Measurements from ENCODE around the gene MUSK.
"Not testable (repeated sequence)": the region's sequence is repeated elsewhere in the genome, so short reads cannot be mapped to it uniquely, and the experiment has no call there.

Gene MUSK

DNA sequence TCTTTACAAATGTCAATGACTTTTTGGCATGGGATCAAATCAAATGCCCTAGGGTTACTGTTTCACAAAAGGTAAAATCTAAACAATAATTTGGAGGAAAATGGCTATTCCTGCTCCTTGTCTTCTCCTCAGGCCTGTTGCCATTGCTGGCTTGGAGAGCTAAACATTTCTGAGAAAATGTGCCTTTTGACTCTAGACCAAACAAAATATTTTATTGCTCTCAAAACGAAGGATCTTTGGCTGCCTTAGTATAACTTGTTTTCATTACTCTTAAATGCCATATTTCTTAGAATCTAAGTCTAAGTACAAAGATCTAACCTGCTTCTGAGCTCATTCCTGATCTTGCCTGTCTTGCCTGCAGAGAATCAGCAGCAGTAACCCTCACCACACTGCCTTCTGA, 116.6 kb downstream of the MUSK start:
- Histone ChIP-seq H3K4me1 (ENCODE audit: insufficient read depth, low read length) (no peaks in the 10 kb centered on the region), H3K27ac (ENCODE audit: low read depth, low read length) (no peak overlapping the region), H3K27me3 (ENCODE audit: insufficient read depth, low read length) (no peaks in the 10 kb centered on the region), H3K9ac (ENCODE audit: low read depth, low read length) (no peak overlapping the region), H3K9me3 (ENCODE audit: insufficient read depth, low read depth, low read length) (no peaks in the 10 kb centered on the region), H3K4me3 (ENCODE audit: low read length) (no peak overlapping the region), H3K36me3 (ENCODE audit: insufficient read depth, low read length) (no peaks in the 10 kb centered on the region)
- 88% methylated on average over 1 of the region's 1 CpG for WGBS

DNA sequence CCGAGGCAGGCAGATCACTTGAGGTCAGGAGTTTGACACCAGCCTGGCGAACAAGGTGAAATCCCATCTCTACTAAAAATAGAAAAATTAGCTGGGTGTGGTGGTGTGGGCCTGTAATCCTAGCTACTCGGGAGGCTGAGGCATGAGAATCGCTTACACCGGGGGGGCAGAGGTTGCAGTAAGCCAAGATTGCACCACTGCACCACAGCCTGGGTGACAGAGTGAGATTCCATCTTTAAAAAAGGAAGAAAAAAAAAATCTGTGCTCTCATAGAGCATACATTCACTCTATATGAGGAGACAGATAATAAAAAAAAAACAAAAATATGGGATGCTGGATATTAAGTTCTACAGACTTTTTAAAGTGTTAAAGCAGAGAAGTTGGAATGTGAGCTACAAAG, 119.8 kb downstream of the MUSK start:
- WGBS = 95% methylated on average over 4 of the region's 5 CpGs
- H3K36me3 ChIP-seq (ENCODE audit: insufficient read depth, low read length); H3K4me3 ChIP-seq (ENCODE audit: low read length); H3K4me1 ChIP-seq (ENCODE audit: insufficient read depth, low read length); H3K27ac ChIP-seq (ENCODE audit: low read depth, low read length); H3K27me3 ChIP-seq (ENCODE audit: insufficient read depth, low read length); H3K9me3 ChIP-seq (ENCODE audit: insufficient read depth, low read depth, low read length); H3K9ac ChIP-seq (ENCODE audit: low read depth, low read length): not testable (repeated sequence)

DNA sequence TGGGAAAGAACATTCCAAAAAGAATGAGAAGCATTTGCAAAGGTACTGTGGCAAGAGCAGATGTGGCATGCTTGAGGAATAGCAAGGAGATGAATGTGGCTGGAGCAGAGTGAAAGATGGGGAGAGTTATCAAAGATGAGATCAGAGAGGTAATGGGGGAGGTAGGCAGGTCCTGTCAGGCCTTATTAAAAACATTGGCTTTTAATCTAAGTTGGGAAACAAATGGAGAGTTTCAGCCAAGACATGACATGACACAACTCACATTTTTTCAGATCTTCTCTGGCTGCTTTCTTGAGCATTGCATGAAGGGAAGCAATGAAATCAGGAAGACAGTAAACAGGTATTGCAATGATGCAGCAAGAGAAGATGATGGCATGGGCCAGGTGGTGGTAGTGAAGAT, 120.3 kb downstream of the MUSK start:
- Histone ChIP-seq H3K4me3 (ENCODE audit: low read length) (no peak overlapping the region), H3K36me3 (ENCODE audit: insufficient read depth, low read length) (no peaks in the 10 kb centered on the region), H3K9me3 (ENCODE audit: insufficient read depth, low read depth, low read length) (peaks cover 4% of the 10 kb centered on the region; the same call in 1 of the 2 replicates), H3K9ac (ENCODE audit: low read depth, low read length) (no peak overlapping the region), H3K27ac (ENCODE audit: low read depth, low read length) (no peak overlapping the region), H3K27me3 (ENCODE audit: insufficient read depth, low read length) (no peaks in the 10 kb centered on the region), H3K4me1 (ENCODE audit: insufficient read depth, low read length) (no peaks in the 10 kb centered on the region)

DNA sequence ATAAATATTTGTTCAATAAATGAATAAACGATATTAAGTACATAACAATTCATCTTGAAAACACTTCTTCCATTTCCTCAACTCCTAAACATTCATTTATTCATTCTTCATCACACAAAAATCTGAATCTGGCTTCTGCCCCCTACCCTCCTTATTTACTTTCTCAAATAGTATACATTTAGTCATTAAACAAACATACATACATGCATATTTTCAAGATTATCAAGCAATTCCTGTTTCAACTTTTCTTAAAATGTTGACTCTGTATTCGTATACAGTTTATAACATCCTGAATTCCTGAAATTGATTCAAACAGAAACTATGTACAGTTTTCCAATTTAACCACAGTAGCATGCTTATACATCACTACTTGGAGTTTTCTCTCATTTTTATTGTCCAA, 129.0 kb downstream of the MUSK start:
- Histone ChIP-seq H3K36me3 (ENCODE audit: insufficient read depth, low read length) (no peaks in the 10 kb centered on the region), H3K27ac (ENCODE audit: low read depth, low read length) (no peak overlapping the region), H3K4me1 (ENCODE audit: insufficient read depth, low read length) (no peaks in the 10 kb centered on the region), H3K4me3 (ENCODE audit: low read length) (no peak overlapping the region), H3K9me3 (ENCODE audit: insufficient read depth, low read depth, low read length) (no peaks in the 10 kb centered on the region), H3K9ac (ENCODE audit: low read depth, low read length) (no peak overlapping the region), H3K27me3 (ENCODE audit: insufficient read depth, low read length) (no peaks in the 10 kb centered on the region)
- WGBS = 48% methylated on average over 2 of the region's 2 CpGs

DNA sequence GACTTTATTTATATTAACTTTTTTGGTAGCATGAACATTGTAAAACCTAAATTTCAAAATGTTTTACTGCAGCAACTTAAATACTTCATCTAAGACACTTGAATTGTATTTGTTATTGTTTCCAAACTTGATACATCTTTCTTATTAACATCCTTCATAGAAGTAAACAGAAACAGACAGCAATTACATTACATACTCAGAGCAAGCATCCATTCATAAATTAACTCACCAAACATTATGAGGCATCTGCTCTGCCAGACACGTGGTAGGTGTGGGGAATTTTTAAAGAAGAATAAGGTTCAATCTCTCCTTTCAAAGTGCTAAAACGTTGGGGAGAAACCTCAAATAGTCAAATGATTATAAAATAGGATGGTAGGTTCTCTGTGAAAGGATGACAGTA, 130.8 kb downstream of the MUSK start:
- no peak overlapping the region for H3K27ac ChIP-seq (ENCODE audit: low read depth, low read length)
- no peaks in the 10 kb centered on the region for H3K9me3 ChIP-seq (ENCODE audit: insufficient read depth, low read depth, low read length)
- H3K9ac ChIP-seq (ENCODE audit: low read depth, low read length) = no peak overlapping the region
- whole genome bisulfite sequencing = 70% methylated on average over 2 of the region's 2 CpGs
- no peak overlapping the region for H3K4me3 ChIP-seq (ENCODE audit: low read length)
- H3K4me1 ChIP-seq (ENCODE audit: insufficient read depth, low read length) = no peaks in the 10 kb centered on the region
- no peaks in the 10 kb centered on the region for H3K36me3 ChIP-seq (ENCODE audit: insufficient read depth, low read length)
- no peaks in the 10 kb centered on the region for H3K27me3 ChIP-seq (ENCODE audit: insufficient read depth, low read length)

DNA sequence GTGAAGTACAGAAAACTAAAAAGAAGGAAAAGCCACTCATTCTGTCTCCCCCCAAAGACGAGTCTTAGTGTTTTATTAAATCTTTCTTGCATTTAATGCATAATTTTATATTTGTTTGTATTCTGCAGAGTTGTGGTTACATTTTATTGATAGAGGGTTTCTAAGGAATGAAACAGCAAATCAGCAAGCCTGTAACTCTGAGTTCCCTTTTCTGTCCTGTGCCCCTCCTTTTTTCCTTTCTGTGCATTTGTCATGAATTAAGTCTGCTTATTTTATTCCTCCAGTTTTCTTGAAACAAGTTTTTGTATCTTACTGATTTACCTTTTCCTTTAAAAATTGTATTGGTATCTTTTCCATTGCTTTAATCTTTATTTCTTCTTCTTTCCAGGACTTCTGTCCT, 132.8 kb downstream of the MUSK start:
- Histone ChIP-seq H3K4me1 (ENCODE audit: insufficient read depth, low read length) (no peaks in the 10 kb centered on the region), H3K27ac (ENCODE audit: low read depth, low read length) (no peak overlapping the region), H3K9me3 (ENCODE audit: insufficient read depth, low read depth, low read length) (no peaks in the 10 kb centered on the region), H3K9ac (ENCODE audit: low read depth, low read length) (no peak overlapping the region), H3K27me3 (ENCODE audit: insufficient read depth, low read length) (no peaks in the 10 kb centered on the region), H3K36me3 (ENCODE audit: insufficient read depth, low read length) (no peaks in the 10 kb centered on the region), H3K4me3 (ENCODE audit: low read length) (no peak overlapping the region)
- no CpG with 5 or more reads among the region's 1 CpG for WGBS

DNA sequence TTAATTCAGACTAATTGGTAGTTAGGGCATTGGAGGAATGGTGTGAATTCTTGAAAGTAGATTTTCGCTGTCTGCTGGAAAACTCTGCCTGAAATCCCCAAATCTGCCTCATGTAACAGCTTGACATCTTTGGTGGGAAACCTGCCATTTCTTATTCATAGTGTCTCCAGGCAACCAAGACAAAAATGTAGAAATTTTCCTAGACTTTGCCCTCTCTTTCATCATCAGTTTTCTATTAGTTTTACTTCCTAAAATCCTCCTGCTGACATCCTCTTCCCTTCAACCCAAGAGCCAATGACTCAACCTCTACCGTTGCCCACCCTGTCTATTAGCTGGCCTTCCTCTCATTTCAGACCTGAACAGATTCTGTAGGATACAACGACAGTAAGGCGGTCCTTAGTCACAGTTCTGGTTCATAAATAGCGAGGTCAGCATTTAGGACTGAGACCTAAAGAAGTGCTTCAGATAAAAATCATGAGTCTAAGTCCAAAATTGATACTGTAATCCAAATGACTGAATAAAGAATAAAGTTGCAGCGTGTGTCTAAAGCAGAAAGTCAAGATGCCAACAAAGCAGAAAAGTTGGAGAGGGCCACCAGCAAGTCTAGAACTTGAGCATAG, 133.9 kb downstream of the MUSK start:
- Histone ChIP-seq H3K27ac (ENCODE audit: low read depth, low read length) (no peak overlapping the region), H3K9me3 (ENCODE audit: insufficient read depth, low read depth, low read length) (no peaks in the 10 kb centered on the region), H3K36me3 (ENCODE audit: insufficient read depth, low read length) (no peaks in the 10 kb centered on the region), H3K9ac (ENCODE audit: low read depth, low read length) (no peak overlapping the region), H3K4me1 (ENCODE audit: insufficient read depth, low read length) (no peaks in the 10 kb centered on the region), H3K27me3 (ENCODE audit: insufficient read depth, low read length) (no peaks in the 10 kb centered on the region), H3K4me3 (ENCODE audit: low read length) (no peak overlapping the region)
- WGBS = 90% methylated on average over 6 of the region's 6 CpGs

DNA sequence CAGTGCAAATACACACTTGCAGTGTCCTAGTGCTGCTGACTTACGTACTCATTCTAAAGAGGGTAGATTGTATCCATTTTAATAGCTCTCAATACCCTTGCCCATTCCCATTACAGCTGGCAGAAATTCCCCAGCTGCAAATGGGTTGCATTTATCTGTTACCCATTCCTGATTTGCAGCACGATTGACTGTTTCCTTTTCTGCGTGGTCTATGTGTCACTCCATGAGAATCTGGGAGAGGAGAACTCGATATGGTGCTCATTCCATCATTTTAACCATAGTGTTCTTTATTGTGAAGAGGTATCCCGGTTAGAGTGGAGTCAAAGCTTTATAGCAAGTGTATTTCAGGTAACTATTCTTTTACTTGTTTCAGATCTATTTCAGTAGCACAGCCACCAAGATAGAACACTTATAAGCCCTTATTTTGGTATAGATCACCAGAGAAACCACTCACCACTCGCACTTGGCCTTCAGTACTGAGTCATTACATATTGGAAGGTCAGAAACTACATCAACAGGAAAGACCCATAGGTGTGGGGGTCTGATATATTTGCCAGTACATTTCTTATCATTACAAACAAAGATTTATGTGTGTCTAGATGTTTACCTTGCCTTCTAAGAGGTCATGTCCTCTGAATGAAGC, 139.5 kb downstream of the MUSK start:
- Histone ChIP-seq H3K9ac (ENCODE audit: low read depth, low read length) (no peak overlapping the region), H3K27me3 (ENCODE audit: insufficient read depth, low read length) (no peaks in the 10 kb centered on the region), H3K27ac (ENCODE audit: low read depth, low read length) (no peak overlapping the region), H3K36me3 (ENCODE audit: insufficient read depth, low read length) (no peaks in the 10 kb centered on the region), H3K4me1 (ENCODE audit: insufficient read depth, low read length) (0 out of 2 replicates have a peak, but pooled peaks cover 2% of the 10 kb centered on the region), H3K9me3 (ENCODE audit: insufficient read depth, low read depth, low read length) (no peaks in the 10 kb centered on the region), H3K4me3 (ENCODE audit: low read length) (no peak overlapping the region)
- 88% methylated on average over 6 of the region's 6 CpGs for WGBS

DNA sequence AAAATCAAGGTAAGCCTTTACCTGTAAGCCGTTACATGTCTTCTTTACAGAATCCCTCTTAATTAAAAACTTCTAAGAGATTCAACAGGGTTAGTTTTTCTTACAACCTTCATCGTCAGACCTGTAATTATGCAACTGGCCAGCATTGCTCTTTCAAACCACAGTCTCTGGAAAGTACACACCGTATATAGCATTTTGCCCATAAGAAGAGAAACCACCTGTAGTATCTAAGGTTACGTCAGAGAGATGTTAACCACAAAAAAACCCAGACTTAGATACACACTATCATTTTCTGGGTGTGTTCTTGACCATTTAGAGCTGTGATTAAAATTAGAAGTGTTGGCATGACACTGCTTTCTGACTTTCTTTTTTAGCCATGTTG, 140.0 kb downstream of the MUSK start:
- no peak overlapping the region for H3K27ac ChIP-seq (ENCODE audit: low read depth, low read length)
- 98% methylated on average over 4 of the region's 4 CpGs for WGBS
- H3K4me1 ChIP-seq (ENCODE audit: insufficient read depth, low read length) = 0 out of 2 replicates have a peak, but pooled peaks cover 5% of the 10 kb centered on the region
- H3K36me3 ChIP-seq (ENCODE audit: insufficient read depth, low read length) = no peaks in the 10 kb centered on the region
- no peaks in the 10 kb centered on the region for H3K9me3 ChIP-seq (ENCODE audit: insufficient read depth, low read depth, low read length)
- no peak overlapping the region for H3K9ac ChIP-seq (ENCODE audit: low read depth, low read length)
- H3K4me3 ChIP-seq (ENCODE audit: low read length) = no peak overlapping the region
- no peaks in the 10 kb centered on the region for H3K27me3 ChIP-seq (ENCODE audit: insufficient read depth, low read length)

DNA sequence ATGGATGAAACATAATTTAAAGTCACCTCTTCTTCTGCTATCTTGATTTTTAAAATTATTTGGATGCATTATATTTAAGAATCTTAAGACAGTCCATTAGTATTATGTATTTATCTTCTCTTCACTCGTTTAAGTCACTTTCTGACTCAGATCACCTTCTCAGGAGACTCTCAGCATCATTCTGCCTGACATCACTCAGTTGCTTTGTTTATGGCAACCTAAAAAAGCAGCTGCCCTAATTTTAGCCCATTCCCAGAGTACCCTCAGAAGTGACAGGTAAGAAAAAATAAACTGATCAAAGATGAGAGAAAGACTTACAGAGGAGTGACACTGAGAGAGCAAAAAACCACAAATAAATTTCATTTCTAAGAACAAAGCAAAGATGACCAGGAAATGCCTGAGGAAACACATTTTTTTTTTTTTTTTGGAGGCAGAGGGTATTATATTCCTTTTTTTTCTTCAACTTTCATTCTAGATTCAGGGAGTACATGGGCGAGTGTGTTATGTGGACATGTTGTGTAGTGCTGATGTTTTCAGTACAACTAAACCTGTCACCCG, 140.5 kb downstream of the MUSK start:
- H3K4me3 ChIP-seq (ENCODE audit: low read length) = no peak overlapping the region
- no peak overlapping the region for H3K9ac ChIP-seq (ENCODE audit: low read depth, low read length)
- no peaks in the 10 kb centered on the region for H3K27me3 ChIP-seq (ENCODE audit: insufficient read depth, low read length)
- H3K36me3 ChIP-seq (ENCODE audit: insufficient read depth, low read length) = no peaks in the 10 kb centered on the region
- H3K9me3 ChIP-seq (ENCODE audit: insufficient read depth, low read depth, low read length) = no peaks in the 10 kb centered on the region
- 0 out of 2 replicates have a peak, but pooled peaks cover 5% of the 10 kb centered on the region for H3K4me1 ChIP-seq (ENCODE audit: insufficient read depth, low read length)
- no peak overlapping the region for H3K27ac ChIP-seq (ENCODE audit: low read depth, low read length)
- WGBS = 86% methylated on average over 3 of the region's 3 CpGs

DNA sequence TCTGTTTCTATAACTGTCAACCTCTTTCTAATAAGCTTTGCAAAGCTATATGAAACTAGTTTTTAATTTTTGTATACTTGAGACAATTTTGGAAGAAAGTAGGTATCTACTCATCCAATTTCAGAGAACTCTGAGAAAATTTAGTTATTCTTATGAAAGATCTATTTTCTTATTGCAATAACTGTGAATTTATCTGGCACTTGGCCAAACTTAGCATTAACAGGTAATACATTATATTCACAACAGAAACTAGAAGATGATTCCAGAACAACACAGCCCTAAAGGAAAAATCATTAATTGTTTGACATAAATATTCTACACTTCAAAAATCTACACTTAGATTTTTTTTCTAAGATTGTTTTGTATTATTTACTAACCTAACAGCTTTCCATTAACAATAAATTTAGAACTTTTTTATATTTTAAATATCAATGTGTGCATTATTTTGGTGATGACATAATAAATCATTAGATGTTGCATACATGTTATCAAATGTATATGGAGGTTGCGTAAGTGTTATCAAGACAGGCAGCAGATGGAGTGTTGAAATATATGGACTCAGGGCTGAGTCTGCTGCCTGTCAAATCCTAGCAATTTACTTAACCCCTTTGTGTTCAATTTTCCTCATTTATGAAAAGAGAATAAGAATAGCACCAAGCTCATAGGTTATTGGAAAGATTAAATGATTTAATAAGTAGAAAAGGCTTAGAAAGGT, 141.8 kb downstream of the MUSK start:
- H3K36me3 ChIP-seq (ENCODE audit: insufficient read depth, low read length) = no peaks in the 10 kb centered on the region
- WGBS = 80% methylated on average over 1 of the region's 1 CpG
- no peak overlapping the region for H3K27ac ChIP-seq (ENCODE audit: low read depth, low read length)
- no peaks in the 10 kb centered on the region for H3K9me3 ChIP-seq (ENCODE audit: insufficient read depth, low read depth, low read length)
- H3K27me3 ChIP-seq (ENCODE audit: insufficient read depth, low read length) = no peaks in the 10 kb centered on the region
- no peak overlapping the region for H3K9ac ChIP-seq (ENCODE audit: low read depth, low read length)
- H3K4me1 ChIP-seq (ENCODE audit: insufficient read depth, low read length) = 0 out of 2 replicates have a peak, but pooled peaks cover 5% of the 10 kb centered on the region
- no peak overlapping the region for H3K4me3 ChIP-seq (ENCODE audit: low read length)
